ENCODE data around the gene SLC25A28.
A peak's percentile ranks its signal among the peaks of the same experiment; 100 is the strongest.

Gene SLC25A28

DNA sequence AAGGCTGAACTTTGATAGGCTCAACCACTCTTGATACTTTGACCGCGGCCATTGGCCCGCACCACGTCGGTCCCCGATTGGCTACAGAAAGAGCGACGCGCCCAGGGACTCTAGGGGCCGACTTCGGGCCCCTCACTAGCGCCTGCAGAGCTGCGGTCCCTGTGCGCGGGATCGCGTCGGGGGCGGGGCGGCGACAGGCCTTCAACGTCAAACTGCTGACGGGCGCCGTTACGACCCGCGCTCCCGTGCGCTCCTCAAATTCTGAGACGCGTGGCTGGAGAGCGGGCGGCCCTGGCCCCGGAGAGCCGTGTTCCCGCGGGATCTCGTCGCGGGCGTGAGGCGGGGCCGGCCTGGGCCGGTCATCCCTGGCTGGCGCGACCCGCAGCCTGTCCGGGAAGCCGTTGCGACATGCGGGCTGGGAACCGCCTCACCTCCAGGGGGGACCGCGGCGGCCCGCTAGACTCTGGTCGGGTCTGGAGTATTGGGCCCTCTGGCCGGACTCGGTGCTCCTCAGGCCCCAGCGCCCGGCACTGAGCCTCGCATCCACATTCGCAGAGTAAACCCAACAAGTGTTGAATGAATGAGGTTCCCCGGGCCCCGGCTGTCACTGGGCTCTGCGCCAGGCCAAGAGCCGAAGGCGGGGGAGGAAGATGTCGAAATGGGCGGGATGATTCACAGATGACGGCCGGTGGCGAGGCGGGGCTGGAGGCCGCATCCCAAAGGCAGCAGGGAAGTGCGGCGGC lies 643 bp upstream of the SLC25A28 start (continued):
- TF ChIP-seq, protein P1, sequence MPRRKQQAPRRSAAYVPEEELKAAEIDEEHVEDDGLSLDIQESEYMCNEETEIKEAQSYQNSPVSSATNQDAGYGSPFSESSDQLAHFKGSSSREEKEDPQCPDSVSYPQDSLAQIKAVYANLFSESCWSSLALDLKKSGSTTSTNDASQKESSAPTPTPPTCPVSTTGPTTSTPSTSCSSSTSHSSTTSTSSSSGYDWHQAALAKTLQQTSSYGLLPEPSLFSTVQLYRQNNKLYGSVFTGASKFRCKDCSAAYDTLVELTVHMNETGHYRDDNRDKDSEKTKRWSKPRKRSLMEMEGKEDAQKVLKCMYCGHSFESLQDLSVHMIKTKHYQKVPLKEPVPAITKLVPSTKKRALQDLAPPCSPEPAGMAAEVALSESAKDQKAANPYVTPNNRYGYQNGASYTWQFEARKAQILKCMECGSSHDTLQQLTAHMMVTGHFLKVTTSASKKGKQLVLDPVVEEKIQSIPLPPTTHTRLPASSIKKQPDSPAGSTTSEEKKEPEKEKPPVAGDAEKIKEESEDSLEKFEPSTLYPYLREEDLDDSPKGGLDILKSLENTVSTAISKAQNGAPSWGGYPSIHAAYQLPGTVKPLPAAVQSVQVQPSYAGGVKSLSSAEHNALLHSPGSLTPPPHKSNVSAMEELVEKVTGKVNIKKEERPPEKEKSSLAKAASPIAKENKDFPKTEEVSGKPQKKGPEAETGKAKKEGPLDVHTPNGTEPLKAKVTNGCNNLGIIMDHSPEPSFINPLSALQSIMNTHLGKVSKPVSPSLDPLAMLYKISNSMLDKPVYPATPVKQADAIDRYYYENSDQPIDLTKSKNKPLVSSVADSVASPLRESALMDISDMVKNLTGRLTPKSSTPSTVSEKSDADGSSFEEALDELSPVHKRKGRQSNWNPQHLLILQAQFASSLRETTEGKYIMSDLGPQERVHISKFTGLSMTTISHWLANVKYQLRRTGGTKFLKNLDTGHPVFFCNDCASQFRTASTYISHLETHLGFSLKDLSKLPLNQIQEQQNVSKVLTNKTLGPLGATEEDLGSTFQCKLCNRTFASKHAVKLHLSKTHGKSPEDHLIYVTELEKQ (tag by site-specific recombination; IDR thresholded peaks at IDR 0.05; ENCODE audit: borderline replicate concordance): no peak
- TF ChIP-seq, protein P2, sequence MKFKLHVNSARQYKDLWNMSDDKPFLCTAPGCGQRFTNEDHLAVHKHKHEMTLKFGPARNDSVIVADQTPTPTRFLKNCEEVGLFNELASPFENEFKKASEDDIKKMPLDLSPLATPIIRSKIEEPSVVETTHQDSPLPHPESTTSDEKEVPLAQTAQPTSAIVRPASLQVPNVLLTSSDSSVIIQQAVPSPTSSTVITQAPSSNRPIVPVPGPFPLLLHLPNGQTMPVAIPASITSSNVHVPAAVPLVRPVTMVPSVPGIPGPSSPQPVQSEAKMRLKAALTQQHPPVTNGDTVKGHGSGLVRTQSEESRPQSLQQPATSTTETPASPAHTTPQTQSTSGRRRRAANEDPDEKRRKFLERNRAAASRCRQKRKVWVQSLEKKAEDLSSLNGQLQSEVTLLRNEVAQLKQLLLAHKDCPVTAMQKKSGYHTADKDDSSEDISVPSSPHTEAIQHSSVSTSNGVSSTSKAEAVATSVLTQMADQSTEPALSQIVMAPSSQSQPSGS (tag by site-specific recombination; IDR thresholded peaks at IDR 0.05; ENCODE audit: low read depth): no peak
- TF ChIP-seq, protein P3, sequence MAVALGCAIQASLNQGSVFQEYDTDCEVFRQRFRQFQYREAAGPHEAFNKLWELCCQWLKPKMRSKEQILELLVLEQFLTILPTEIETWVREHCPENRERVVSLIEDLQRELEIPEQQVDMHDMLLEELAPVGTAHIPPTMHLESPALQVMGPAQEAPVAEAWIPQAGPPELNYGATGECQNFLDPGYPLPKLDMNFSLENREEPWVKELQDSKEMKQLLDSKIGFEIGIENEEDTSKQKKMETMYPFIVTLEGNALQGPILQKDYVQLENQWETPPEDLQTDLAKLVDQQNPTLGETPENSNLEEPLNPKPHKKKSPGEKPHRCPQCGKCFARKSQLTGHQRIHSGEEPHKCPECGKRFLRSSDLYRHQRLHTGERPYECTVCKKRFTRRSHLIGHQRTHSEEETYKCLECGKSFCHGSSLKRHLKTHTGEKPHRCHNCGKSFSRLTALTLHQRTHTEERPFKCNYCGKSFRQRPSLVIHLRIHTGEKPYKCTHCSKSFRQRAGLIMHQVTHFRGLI (tag by site-specific recombination; IDR thresholded peaks at IDR 0.05): peak; percentile 33; the same call in 1 of the 2 replicates
- peak; percentile 72 for TF ChIP-seq KLF1 (tag by site-specific recombination; IDR thresholded peaks at IDR 0.05)
- TF ChIP-seq, protein P4, sequence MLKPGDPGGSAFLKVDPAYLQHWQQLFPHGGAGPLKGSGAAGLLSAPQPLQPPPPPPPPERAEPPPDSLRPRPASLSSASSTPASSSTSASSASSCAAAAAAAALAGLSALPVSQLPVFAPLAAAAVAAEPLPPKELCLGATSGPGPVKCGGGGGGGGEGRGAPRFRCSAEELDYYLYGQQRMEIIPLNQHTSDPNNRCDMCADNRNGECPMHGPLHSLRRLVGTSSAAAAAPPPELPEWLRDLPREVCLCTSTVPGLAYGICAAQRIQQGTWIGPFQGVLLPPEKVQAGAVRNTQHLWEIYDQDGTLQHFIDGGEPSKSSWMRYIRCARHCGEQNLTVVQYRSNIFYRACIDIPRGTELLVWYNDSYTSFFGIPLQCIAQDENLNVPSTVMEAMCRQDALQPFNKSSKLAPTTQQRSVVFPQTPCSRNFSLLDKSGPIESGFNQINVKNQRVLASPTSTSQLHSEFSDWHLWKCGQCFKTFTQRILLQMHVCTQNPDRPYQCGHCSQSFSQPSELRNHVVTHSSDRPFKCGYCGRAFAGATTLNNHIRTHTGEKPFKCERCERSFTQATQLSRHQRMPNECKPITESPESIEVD (tag by site-specific recombination; IDR thresholded peaks at IDR 0.05): no peak
- TF ChIP-seq ZNF660 (tag by site-specific recombination; IDR thresholded peaks at IDR 0.05): peak; percentile 45; the same call in 1 of the 2 replicates
- no peak for TF ChIP-seq ZNF23 (tag by site-specific recombination; IDR thresholded peaks at IDR 0.05; ENCODE audit: borderline replicate concordance)
- no peak; the same call in 1 of the 2 replicates for TF ChIP-seq ZNF423 (tag by site-specific recombination; IDR thresholded peaks at IDR 0.05)
- TF ChIP-seq, protein P5, sequence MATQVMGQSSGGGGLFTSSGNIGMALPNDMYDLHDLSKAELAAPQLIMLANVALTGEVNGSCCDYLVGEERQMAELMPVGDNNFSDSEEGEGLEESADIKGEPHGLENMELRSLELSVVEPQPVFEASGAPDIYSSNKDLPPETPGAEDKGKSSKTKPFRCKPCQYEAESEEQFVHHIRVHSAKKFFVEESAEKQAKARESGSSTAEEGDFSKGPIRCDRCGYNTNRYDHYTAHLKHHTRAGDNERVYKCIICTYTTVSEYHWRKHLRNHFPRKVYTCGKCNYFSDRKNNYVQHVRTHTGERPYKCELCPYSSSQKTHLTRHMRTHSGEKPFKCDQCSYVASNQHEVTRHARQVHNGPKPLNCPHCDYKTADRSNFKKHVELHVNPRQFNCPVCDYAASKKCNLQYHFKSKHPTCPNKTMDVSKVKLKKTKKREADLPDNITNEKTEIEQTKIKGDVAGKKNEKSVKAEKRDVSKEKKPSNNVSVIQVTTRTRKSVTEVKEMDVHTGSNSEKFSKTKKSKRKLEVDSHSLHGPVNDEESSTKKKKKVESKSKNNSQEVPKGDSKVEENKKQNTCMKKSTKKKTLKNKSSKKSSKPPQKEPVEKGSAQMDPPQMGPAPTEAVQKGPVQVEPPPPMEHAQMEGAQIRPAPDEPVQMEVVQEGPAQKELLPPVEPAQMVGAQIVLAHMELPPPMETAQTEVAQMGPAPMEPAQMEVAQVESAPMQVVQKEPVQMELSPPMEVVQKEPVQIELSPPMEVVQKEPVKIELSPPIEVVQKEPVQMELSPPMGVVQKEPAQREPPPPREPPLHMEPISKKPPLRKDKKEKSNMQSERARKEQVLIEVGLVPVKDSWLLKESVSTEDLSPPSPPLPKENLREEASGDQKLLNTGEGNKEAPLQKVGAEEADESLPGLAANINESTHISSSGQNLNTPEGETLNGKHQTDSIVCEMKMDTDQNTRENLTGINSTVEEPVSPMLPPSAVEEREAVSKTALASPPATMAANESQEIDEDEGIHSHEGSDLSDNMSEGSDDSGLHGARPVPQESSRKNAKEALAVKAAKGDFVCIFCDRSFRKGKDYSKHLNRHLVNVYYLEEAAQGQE (tag by site-specific recombination; IDR thresholded peaks at IDR 0.05): peak; percentile 53
- TF ChIP-seq ZNF600 (tag by site-specific recombination; IDR thresholded peaks at IDR 0.05): peak; percentile 94
- TF ChIP-seq ZNF391 (tag by site-specific recombination; IDR thresholded peaks at IDR 0.05; ENCODE audit: borderline replicate concordance, low read depth): peak; percentile 71; the same call in 1 of the 2 replicates
- TF ChIP-seq ZNF112 (tag by site-specific recombination; IDR thresholded peaks at IDR 0.05): no peak
- TF ChIP-seq ZNF2 (tag by site-specific recombination; IDR thresholded peaks at IDR 0.05): peak; percentile 89
- TF ChIP-seq, protein P6, sequence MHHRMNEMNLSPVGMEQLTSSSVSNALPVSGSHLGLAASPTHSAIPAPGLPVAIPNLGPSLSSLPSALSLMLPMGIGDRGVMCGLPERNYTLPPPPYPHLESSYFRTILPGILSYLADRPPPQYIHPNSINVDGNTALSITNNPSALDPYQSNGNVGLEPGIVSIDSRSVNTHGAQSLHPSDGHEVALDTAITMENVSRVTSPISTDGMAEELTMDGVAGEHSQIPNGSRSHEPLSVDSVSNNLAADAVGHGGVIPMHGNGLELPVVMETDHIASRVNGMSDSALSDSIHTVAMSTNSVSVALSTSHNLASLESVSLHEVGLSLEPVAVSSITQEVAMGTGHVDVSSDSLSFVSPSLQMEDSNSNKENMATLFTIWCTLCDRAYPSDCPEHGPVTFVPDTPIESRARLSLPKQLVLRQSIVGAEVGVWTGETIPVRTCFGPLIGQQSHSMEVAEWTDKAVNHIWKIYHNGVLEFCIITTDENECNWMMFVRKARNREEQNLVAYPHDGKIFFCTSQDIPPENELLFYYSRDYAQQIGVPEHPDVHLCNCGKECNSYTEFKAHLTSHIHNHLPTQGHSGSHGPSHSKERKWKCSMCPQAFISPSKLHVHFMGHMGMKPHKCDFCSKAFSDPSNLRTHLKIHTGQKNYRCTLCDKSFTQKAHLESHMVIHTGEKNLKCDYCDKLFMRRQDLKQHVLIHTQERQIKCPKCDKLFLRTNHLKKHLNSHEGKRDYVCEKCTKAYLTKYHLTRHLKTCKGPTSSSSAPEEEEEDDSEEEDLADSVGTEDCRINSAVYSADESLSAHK (tag by site-specific recombination; IDR thresholded peaks at IDR 0.05): no peak
- no peak for TF ChIP-seq ZNF837 (tag by site-specific recombination; IDR thresholded peaks at IDR 0.05)
- no peak for TF ChIP-seq GLI2 (tag by site-specific recombination; IDR thresholded peaks at IDR 0.05; ENCODE audit: borderline replicate concordance, low read depth)
- TF ChIP-seq, protein P7, sequence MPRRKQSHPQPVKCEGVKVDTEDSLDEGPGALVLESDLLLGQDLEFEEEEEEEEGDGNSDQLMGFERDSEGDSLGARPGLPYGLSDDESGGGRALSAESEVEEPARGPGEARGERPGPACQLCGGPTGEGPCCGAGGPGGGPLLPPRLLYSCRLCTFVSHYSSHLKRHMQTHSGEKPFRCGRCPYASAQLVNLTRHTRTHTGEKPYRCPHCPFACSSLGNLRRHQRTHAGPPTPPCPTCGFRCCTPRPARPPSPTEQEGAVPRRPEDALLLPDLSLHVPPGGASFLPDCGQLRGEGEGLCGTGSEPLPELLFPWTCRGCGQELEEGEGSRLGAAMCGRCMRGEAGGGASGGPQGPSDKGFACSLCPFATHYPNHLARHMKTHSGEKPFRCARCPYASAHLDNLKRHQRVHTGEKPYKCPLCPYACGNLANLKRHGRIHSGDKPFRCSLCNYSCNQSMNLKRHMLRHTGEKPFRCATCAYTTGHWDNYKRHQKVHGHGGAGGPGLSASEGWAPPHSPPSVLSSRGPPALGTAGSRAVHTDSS (tag by site-specific recombination; IDR thresholded peaks at IDR 0.05): peak; percentile 72
- no peak for TF ChIP-seq ZNF560 (tag by site-specific recombination; IDR thresholded peaks at IDR 0.05; ENCODE audit: borderline replicate concordance)
- TF ChIP-seq, protein P8, sequence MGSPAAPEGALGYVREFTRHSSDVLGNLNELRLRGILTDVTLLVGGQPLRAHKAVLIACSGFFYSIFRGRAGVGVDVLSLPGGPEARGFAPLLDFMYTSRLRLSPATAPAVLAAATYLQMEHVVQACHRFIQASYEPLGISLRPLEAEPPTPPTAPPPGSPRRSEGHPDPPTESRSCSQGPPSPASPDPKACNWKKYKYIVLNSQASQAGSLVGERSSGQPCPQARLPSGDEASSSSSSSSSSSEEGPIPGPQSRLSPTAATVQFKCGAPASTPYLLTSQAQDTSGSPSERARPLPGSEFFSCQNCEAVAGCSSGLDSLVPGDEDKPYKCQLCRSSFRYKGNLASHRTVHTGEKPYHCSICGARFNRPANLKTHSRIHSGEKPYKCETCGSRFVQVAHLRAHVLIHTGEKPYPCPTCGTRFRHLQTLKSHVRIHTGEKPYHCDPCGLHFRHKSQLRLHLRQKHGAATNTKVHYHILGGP (tag by site-specific recombination; IDR thresholded peaks at IDR 0.05): no peak
- no peak for TF ChIP-seq ZNF658 (tag by site-specific recombination; IDR thresholded peaks at IDR 0.05)
